ENCODE data around the gene KCNQ1.
A peak's percentile ranks its signal among the peaks of the same experiment; 100 is the strongest.

Gene KCNQ1

GRCh38 chr11:2511421-2512369 is 66.9 kb downstream of the KCNQ1 start:
- DNase-seq, result no peak

- no peak for DNase-seq
These were observed 67.9 kb downstream of the KCNQ1 start for GRCh38 chr11:2512431-2513407.

GRCh38 chr11:2513441-2513840 is 68.6 kb downstream of the KCNQ1 start:
- no peak for DNase-seq

- DNase-seq, result no peak
These were observed 70.8 kb downstream of the KCNQ1 start for GRCh38 chr11:2515401-2516275.

GRCh38 chr11:2516276-2517015 is 71.6 kb downstream of the KCNQ1 start:
- no peak for DNase-seq

GRCh38 chr11:2517016-2517385 is 72.2 kb downstream of the KCNQ1 start:
- DNase-seq, result no peak

- peak; percentile 7 for DNase-seq
These were observed 72.7 kb downstream of the KCNQ1 start for GRCh38 chr11:2517386-2518064.

GRCh38 chr11:2518111-2518982 is 73.5 kb downstream of the KCNQ1 start:
- no peak for DNase-seq

GRCh38 chr11:2518983-2519340 is 74.2 kb downstream of the KCNQ1 start:
- DNase-seq, result peak; percentile 21

GRCh38 chr11:2519517-2519861 is 74.7 kb downstream of the KCNQ1 start:
- no peak for DNase-seq

GRCh38 chr11:2519862-2520735 is 75.3 kb downstream of the KCNQ1 start:
- peak; percentile 10 for DNase-seq

- no peak for DNase-seq
These were observed 75.9 kb downstream of the KCNQ1 start for GRCh38 chr11:2520736-2521035.

- DNase-seq, result no peak
These were observed 76.4 kb downstream of the KCNQ1 start for GRCh38 chr11:2521081-2521732.

GRCh38 chr11:2521733-2522630 is 77.2 kb downstream of the KCNQ1 start:
- no peak for DNase-seq

GRCh38 chr11:2522631-2523255 is 77.9 kb downstream of the KCNQ1 start:
- peak; percentile 11 for DNase-seq

GRCh38 chr11:2523821-2524391 is 79.1 kb downstream of the KCNQ1 start:
- peak; percentile 9 for DNase-seq

Data from right hindlimb (tissue), 1 donor.